NCI-H748 (cell line): ENCODE data around the gene FADS3.

Experiments
- DNase-seq: peaks from one replicate; lab custom pipeline; 2025; ENCODE audit not compliant: unreplicated experiment; lab: John Stamatoyannopoulos, UW

FADS3 gene

GRCh38 chr11:61881397-61881796 lies 9.9 kb downstream of the FADS3 start:
- DNase-seq, result no peak

GRCh38 chr11:61880454-61880853 lies 10.9 kb downstream of the FADS3 start:
- no peak for DNase-seq

GRCh38 chr11:61880031-61880430 lies 11.3 kb downstream of the FADS3 start:
- no peak for DNase-seq

GRCh38 chr11:61879152-61879551 lies 12.2 kb downstream of the FADS3 start:
- DNase-seq, result no peak

GRCh38 chr11:61875698-61876097 lies 15.6 kb downstream of the FADS3 start:
- no peak for DNase-seq

GRCh38 chr11:61874853-61875252 lies 16.5 kb downstream of the FADS3 start:
- no peak for DNase-seq

GRCh38 chr11:61874377-61874809 lies 17.0 kb downstream of the FADS3 start:
- DNase-seq, result no peak

GRCh38 chr11:61873588-61874376 lies 17.6 kb downstream of the FADS3 start:
- no peak for DNase-seq

- DNase-seq, result no peak
Observed at GRCh38 chr11:61872935-61873565, 18.3 kb downstream of the FADS3 start.

GRCh38 chr11:61871158-61871597 lies 20.2 kb downstream of the FADS3 start:
- DNase-seq, result peak; percentile 88

- no peak for DNase-seq
Observed at GRCh38 chr11:61870541-61871031, 20.8 kb downstream of the FADS3 start.

GRCh38 chr11:61869708-61870451 lies 21.5 kb downstream of the FADS3 start:
- no peak for DNase-seq

- DNase-seq, result no peak
Observed at GRCh38 chr11:61869429-61869707, 22.0 kb downstream of the FADS3 start.

- DNase-seq, result no peak
Observed at GRCh38 chr11:61868571-61869428, 22.5 kb downstream of the FADS3 start.

- no peak for DNase-seq
Observed at GRCh38 chr11:61866958-61867343, 24.4 kb downstream of the FADS3 start.

GRCh38 chr11:61866231-61866957 lies 25.0 kb downstream of the FADS3 start:
- no peak for DNase-seq

GRCh38 chr11:61864814-61865775 lies 26.2 kb downstream of the FADS3 start:
- DNase-seq, result no peak

GRCh38 chr11:61863548-61864081 lies 27.7 kb downstream of the FADS3 start:
- DNase-seq, result no peak
